ENCODE data around the gene FHAD1.

FHAD1 gene

DNA sequence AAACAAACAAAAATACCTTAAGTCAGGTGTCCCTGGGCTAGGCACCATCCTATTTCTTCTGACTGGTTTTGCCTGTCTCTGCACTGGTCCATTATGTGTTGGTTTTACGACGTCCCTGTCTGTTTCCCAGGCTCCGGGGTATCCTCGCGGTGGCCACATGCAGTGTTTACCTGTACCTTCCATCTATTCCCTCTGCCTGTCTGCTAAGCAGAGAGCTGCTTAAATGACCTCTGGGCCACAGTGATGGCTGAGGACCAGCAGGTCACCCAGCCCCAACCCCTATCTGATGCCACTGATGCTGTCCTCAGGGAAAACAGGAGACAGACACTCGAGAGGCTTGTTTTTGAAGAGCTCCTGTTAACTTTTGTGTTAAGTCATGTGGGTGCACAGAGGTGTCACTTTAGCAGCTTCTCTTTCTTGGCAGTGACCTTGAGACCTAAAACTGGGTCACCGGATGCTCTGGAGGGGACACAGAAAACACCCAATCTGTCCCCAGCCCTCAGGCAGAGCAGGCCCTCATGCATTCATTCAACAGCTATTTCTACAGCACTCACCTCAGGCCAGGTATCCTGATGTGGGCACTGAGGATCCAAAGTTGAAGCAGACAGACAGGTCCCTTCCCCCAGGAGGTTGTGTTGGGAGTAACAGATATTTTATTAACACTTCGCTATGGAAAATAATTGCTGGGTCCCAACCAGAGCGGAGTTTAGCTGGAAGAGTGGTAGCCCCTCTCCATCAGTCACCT is 158.3 kb downstream of the FHAD1 start:
- no peak for DNase-seq

DNA sequence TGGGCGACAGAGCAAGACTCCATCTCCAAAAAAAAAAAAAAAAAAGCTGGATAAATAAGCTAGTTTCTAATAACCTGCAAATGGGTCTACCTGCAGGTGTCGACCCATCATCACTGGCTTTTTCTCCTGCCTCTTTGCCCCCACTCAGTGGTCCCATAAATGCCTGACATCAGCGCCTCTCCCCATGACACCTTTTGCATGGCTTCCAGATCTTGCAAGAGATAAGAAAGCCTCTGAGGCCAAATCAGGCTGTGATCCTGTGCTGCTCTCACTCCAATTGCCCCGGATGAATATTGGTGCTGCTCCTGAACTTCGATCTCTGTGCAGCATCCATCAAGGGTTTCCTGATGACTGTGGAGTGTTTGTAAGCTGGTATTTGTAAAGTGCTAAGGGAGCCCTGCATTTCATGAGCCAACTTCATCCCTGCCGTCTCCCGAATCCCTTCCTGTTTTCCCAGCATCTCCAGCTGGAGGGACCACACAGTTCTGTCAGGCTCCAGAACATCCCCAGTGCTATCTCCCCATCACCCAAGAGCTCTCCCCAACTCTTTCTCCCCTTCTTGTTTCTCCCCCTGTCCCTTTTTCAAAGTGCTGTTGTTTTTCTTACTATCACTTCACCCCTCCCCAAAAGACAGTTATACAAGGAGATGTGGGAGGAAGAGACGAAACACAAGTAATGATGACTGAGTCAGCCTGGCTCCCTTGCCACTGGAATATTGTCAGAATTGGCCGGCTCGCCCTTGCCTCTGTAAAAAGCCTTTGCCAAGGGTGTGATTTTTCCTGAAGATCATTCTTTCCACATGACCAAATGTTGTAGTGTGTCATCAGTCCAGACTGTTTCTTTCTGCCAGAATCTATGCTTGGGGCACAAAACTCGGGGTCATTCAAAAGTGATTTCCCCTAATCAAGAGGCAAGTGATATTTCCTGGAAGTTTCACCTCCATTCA is 159.9 kb downstream of the FHAD1 start:
- peak; percentile 48 for DNase-seq

- DNase-seq = no peak
Measured at GRCh38 chr1:15407580-15407979, 160.6 kb downstream of the FHAD1 start.

- no peak for DNase-seq
Measured at GRCh38 chr1:15408890-15409387, 161.9 kb downstream of the FHAD1 start.

DNA sequence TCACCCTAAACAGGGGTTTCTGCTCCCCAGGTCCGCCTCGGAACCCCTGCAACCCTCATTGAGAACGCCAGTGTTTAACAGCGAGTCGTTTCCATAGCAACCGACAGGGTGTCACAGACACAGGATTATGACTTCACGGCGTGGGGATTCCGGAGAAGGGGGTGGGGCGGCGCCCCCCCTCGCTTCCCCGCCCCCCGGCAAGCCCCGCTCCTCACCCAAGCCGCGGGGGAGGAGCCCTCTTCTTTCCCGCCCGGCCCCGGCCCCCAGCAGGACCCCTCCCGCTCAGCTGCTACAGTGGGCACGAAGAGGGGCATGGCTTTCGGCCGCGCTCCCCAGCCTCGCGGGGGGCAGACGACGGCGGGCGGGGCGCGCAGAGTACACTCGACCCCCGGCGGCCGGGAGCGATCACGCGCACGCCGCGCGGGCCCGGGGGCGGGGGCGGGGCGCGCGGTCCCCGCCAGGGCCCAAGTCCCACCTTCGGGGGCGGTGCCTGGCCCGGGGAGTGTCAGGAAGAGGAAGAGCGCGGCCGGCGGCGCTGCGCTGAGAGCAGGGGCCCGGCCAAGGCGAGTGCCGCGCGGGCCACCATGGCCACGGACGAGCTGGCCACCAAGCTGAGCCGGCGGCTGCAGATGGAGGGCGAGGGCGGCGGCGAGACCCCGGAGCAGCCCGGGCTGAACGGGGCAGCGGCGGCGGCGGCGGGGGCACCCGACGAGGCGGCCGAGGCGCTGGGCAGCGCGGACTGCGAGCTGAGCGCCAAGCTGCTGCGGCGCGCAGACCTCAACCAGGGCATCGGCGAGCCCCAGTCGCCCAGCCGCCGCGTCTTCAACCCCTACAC is 162.6 kb downstream of the FHAD1 start, which contains the start of gene EFHD2:
EFHD2 (plus strand) TSS at position 501 of the 835 bp plus-strand sequence; CDS start at position 585, 84 bp downstream.
- peak; percentile 96 for DNase-seq

DNA sequence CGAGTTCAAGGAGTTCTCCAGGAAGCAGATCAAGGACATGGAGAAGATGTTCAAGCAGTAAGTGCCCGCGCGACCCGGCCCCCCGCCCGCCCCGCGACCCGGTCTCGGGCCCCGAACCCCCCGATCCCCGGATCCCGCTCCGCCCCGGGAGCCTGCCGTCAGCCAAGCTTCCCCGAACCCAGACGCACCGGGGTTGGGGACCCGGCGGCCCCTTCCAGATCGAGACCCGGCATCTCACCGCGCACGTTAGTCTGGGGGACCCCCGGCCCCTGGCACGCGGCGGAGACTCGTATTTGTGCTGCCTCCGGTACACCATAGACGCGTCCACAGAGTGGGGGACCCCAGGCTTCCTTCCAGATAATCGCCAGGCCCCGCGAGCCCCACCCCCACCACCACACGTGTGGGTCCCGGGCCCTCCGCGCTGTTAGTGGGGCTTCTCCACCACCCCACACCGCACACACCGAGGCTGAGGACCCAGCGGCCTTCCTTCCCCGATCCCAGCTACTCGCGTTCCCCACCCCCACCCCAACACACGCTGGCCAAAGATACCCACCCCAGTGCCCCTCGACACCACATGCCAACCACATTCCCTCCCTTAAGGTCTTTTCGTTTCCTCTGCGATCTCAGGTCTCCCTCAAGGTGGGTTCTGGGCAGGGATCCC is 163.3 kb downstream of the FHAD1 start:
- no peak for DNase-seq

GRCh38 chr1:15410884-15411245 is 163.8 kb downstream of the FHAD1 start:
- DNase-seq = no peak

- DNase-seq = no peak
Measured at GRCh38 chr1:15411593-15412137, 164.6 kb downstream of the FHAD1 start.

- no peak for DNase-seq
Measured at GRCh38 chr1:15412175-15412800, 165.3 kb downstream of the FHAD1 start.

- DNase-seq = no peak
Measured at GRCh38 chr1:15412843-15413242, 165.8 kb downstream of the FHAD1 start.

- no peak for DNase-seq
Measured at GRCh38 chr1:15413563-15414444, 166.8 kb downstream of the FHAD1 start.

DNA sequence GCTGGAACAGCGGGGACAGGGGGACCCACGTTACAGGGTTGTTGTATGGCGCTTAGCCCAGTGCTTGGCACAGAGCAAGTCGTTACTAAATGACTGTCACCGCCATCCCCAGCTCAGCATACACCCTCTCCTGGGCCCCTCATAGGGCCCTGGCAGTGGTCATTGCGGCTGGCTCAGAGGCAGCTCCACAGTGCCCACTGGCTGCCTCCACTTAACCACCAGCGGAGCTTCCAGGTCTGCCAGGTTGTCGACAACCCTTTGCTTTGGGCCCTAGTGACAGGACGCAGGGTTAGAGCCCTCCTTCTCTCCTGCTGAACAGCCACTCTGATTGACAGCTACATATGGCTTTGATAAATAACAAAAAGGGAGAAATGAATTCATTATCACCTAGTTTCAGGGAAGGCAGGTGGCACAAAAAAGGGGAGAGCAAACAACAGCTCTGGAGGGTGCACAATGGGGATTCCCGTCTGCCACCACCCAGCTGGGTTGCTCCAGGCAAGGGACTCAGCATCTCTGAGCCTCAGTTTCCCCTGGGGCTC is 167.5 kb downstream of the FHAD1 start:
- DNase-seq = no peak

DNA sequence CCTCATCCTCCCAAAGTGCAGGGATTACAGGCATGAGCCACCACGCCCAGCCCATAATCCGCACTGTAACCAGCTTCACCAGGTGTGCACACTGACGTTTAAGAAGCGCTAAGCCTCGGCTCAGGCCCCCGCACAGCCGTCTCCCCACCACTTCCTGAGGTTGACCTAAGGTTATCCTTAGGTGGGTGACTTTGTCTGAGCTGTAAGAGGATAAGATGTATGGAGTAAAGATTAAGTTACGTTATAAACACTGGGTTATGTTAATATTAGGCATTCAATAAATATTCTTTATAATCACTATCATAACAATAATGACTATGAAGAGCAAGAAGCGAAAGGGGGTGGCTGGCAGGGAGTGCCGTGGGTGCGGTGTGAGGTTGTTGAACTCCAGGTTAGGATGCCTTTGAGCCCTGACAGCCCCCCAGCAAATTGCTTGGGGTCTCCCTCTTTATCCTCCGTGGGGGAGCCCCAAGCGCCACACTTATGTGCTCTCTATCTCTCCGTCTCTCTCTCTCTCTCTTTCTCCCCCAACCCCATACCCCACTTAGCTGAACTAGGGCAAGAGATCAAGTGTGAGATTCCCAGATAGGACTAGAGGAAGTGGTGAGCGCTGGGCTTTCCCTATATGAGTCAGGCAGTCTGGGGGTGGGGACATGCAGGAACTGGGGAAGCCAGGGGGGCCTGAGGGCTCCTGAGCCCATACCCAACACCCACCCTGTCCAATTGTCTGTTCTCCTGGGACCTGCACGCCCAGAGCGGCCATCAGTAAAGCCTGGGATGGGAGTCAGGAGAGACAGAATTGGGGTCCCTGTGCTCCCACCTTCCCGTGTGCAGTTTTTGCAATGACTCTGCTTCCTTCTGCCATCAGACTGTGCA is 170.3 kb downstream of the FHAD1 start:
- DNase-seq = no peak

DNA sequence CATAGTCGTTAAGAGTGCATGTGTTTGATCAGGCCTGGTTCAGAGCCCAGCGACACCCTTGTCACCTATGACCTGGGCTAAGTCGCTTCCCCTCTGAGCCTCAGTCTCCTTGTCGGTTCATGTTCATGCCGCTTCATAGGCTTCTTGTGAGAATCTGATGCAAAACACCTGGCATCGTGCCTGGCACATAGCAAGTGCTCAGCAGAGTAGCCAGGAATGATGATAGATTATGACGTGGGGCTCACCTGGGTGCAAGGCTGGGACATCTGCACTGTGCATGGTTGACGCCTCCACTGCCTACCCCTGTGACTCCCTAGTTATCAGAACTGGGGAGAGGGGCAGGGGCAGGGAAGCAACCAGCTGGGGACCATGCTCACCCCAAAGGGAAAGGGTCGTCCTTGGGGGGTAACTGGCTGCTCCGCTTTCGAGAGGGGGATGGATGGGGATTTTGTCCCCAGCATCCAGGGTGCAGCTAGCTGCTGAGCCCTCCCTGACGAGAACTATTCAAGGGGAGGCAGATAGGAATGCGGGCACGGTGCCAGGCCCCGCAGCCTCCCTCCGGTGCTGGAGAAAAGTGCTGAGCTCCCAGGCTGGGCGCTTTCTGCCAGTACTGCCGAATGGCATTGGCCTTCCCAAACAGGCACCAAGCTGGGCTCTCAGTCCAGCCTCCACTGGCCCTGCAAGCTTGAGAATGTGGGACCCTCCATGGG is 171.9 kb downstream of the FHAD1 start:
- DNase-seq = no peak

DNA sequence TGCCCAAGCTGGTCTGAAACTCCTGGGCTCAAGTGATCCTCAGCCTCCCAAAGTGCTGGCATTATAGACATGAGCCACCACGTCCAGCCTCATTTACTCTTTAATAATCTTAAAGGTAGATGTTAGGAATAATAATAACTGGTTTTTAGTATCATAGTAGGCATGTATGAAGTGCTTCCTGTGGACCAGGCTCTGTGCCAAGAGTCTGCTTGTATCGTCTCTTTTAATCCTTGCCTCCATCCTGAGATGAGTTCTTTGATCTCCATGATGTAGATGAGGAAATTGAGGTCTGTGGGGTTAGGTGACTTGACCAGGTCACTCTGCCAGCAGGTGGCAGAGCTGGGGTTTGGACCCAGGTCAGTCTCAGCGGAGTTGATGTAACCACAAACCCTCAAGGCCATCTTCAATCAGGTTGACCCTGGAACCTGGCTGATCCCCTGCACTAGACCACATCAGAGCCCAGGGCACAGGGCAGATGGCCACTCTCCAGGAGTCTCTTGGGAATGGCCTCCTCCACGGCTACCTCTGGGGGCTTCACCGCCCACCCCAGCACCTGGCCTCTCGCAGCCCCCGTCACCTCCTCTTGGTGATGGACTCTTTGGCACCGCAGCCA is 173.9 kb downstream of the FHAD1 start:
- DNase-seq = peak; percentile 32

DNA sequence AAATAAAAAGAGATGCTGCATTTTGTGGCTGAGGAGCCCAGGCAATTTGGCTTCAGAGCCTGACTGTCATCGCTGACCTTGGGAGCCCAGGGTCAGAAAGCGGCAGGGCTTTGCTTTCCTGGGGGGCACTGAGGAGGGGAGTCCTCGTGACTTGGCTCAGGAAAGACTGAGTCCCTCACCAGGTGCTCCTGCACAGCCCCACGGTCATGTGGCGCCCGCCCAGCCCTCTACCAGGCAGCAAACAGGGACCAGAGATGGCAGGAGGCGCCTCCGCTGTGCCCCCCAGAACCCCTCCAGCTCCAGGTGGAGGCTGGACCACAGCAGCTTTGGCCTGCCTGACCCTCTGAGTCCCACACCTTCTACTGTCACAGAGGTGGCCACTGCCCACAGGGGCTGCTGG is 175.8 kb downstream of the FHAD1 start:
- no peak for DNase-seq

DNA sequence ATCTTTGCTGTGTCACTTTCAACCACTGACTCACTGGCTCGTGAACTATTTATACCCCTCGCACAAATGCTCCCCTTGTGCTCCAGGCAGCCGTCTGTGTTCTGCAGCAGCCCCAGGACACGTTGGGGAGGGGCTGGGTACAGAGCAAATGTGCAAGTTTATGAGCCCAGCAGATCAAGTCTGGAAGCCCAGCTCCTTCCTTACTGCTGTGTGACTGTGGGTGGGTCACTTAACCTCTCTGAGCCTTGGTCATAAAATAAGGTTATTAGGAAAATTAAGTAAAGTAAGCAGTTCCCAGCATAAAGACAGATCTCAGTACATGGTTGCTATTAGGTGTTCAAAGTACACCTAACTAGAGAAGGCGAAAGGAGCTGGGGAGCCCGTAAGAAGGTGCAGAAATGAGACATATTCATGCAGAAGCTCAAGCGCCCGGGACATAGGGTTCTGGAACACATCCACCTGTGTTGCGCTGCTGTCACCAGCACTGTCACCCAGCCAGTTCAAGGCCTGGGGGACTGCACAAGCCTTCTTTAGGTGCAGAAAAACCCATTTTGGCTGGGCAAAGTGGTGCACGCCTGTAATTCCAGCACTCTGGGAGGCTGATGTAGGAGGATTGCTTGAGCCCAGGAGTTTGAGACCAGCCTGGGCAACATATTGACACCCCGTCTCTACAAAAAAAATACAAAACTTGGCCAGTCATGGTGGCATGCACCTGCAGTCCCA is 176.5 kb downstream of the FHAD1 start:
- peak; percentile 63 for DNase-seq
